ENCODE results near the gene CDC42BPB. TPM values are rescaled to one million over a fixed set of nuclear protein-coding genes. Genes with fewer than 3 reads are reported as not detected.

CDC42BPB gene
- polyA plus RNA-seq, 1 of the 3 experiments (the other 2 are of a cell fraction): 61.6 TPM

- POLR2A ChIA-PET: no interaction called here
- CTCF ChIA-PET: interaction anchor here (0.9 kb wide), 1 partner anchor 13 kb away, joined by 3 read pairs; no protein-coding TSS in a partner anchor
- H3K36me3 ChIP-seq (replicated peaks in 1 of 2; ENCODE audit: control insufficient read depth in 1 of 2, insufficient read depth in 2 of 2, low read length in 1 of 2): peaks cover 29 to 88% of the 10 kb centered on the region in 2 experiments
Measured at GRCh38 chr14:102944448-102945330, 112.7 kb downstream of the CDC42BPB start.

DNA sequence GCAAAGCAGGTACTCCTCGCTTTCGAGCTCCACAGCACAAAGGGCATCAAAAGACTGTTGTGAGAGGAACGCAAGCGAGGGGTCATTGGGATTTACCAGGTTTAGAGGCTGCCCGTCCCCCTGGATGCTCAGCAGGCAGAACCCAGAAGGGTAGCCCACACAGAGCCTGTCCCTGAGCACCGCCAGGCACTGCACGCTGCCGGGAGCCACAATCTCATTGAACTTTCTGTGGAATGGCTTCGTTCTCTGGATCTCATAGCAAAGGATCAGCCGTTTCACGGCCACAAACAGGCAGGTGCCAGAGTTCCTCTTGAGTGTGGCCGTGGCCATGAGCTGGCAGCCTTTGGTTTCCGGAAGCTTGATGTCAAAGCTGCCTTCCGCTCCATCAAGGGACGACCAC is 113.4 kb downstream of the CDC42BPB start:
- H3K4me2 ChIP-seq: no peak overlapping the region
- H3K27ac ChIP-seq (ENCODE audit: low read depth in 2 of 2, low read length in 1 of 2): no peak overlapping the region
- ChIA-PET CTCF (no interaction called here), POLR2A (no interaction called here)
- H3K79me2 ChIP-seq (ENCODE audit: insufficient read depth): no peaks in the 10 kb centered on the region
- peaks cover 0 to 4% of the 10 kb centered on the region in 2 experiments; a peak in 1 of 4 replicates for H3K4me1 ChIP-seq (ENCODE audit: control insufficient read depth in 1 of 2, insufficient read depth in 2 of 2, low read depth in 1 of 2, low read length in 1 of 2)
- no peak overlapping the region for H3K4me3 ChIP-seq (ENCODE audit: low read depth in 2 of 2, low read length in 1 of 2)
- no peak overlapping the region for H3K9ac ChIP-seq
- H3K9me3 ChIP-seq: no peaks in the 10 kb centered on the region
- H2AFZ ChIP-seq (ENCODE audit: low read depth): no peak overlapping the region
- H3K36me3 ChIP-seq (replicated peaks in 1 of 2; ENCODE audit: control insufficient read depth in 1 of 2, insufficient read depth in 2 of 2, low read length in 1 of 2): peaks cover 24 to 87% of the 10 kb centered on the region in 2 experiments
- no peaks in the 10 kb centered on the region for H4K20me1 ChIP-seq (ENCODE audit: insufficient read depth)
- TF ChIP-seq, protein P1, sequence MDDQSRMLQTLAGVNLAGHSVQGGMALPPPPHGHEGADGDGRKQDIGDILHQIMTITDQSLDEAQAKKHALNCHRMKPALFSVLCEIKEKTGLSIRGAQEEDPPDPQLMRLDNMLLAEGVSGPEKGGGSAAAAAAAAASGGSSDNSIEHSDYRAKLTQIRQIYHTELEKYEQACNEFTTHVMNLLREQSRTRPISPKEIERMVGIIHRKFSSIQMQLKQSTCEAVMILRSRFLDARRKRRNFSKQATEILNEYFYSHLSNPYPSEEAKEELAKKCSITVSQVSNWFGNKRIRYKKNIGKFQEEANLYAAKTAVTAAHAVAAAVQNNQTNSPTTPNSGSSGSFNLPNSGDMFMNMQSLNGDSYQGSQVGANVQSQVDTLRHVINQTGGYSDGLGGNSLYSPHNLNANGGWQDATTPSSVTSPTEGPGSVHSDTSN (IDR thresholded peaks at IDR 0.05): no peak
- TF ChIP-seq SMC3 (IDR thresholded peaks at IDR 0.05; ENCODE audit: low read depth, low read length): no peak
- TF ChIP-seq, protein P2, sequence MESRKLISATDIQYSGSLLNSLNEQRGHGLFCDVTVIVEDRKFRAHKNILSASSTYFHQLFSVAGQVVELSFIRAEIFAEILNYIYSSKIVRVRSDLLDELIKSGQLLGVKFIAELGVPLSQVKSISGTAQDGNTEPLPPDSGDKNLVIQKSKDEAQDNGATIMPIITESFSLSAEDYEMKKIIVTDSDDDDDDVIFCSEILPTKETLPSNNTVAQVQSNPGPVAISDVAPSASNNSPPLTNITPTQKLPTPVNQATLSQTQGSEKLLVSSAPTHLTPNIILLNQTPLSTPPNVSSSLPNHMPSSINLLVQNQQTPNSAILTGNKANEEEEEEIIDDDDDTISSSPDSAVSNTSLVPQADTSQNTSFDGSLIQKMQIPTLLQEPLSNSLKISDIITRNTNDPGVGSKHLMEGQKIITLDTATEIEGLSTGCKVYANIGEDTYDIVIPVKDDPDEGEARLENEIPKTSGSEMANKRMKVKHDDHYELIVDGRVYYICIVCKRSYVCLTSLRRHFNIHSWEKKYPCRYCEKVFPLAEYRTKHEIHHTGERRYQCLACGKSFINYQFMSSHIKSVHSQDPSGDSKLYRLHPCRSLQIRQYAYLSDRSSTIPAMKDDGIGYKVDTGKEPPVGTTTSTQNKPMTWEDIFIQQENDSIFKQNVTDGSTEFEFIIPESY (IDR thresholded peaks at IDR 0.05; ENCODE audit: borderline replicate concordance, low read depth): no peak
- TF ChIP-seq GABPA (IDR thresholded peaks at IDR 0.05; ENCODE audit: low read depth): no peak
- no peak for DNase-seq
- H3K27me3 ChIP-seq (ENCODE audit: insufficient read depth): no peaks in the 10 kb centered on the region
- WGBS (ENCODE audit: low lambda C conversion rate): 100% methylated on average over 6 of the region's 15 CpGs
- H3K9me2 ChIP-seq: no peaks in the 10 kb centered on the region
- H3F3A ChIP-seq (replicated peaks; ENCODE audit: insufficient read depth): no peaks in the 10 kb centered on the region

More at GRCh38 chr14:102944448-102945330, 112.7 kb downstream of the CDC42BPB start:
- H2AFZ ChIP-seq (ENCODE audit: low read depth): no peak overlapping the region
- no peaks in the 10 kb centered on the region for H3K9me2 ChIP-seq
- H3K4me1 ChIP-seq (ENCODE audit: control insufficient read depth in 1 of 2, insufficient read depth in 2 of 2, low read depth in 1 of 2, low read length in 1 of 2): peaks cover 0 to 4% of the 10 kb centered on the region in 2 experiments; a peak in 1 of 4 replicates
- H3F3A ChIP-seq (replicated peaks; ENCODE audit: insufficient read depth): no peaks in the 10 kb centered on the region
- H3K9ac ChIP-seq: no peak overlapping the region
- no peak overlapping the region for H3K4me2 ChIP-seq
- 94% methylated on average over 24 of the region's 36 CpGs for WGBS (ENCODE audit: low lambda C conversion rate)
- H3K79me2 ChIP-seq (ENCODE audit: insufficient read depth): no peaks in the 10 kb centered on the region
- no peaks in the 10 kb centered on the region for H3K9me3 ChIP-seq
- no peaks in the 10 kb centered on the region for H3K27me3 ChIP-seq (ENCODE audit: insufficient read depth)
- TF ChIP-seq RAD21 (IDR thresholded peaks at IDR 0.05; ENCODE audit: low read length) (no peak), RFX5 (IDR thresholded peaks at IDR 0.05; ENCODE audit: low read length) (no peak), REST (IDR thresholded peaks at IDR 0.05; ENCODE audit: low read depth, low read length) (no peak), NRF1 (IDR thresholded peaks at IDR 0.05; ENCODE audit: low read depth, low read length) (no peak), RCOR1 (IDR thresholded peaks at IDR 0.05; ENCODE audit: low read length) (no peak)
- TF ChIP-seq, protein P3, sequence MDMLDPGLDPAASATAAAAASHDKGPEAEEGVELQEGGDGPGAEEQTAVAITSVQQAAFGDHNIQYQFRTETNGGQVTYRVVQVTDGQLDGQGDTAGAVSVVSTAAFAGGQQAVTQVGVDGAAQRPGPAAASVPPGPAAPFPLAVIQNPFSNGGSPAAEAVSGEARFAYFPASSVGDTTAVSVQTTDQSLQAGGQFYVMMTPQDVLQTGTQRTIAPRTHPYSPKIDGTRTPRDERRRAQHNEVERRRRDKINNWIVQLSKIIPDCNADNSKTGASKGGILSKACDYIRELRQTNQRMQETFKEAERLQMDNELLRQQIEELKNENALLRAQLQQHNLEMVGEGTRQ (IDR thresholded peaks at IDR 0.05; ENCODE audit: borderline replicate concordance, low read depth, low read length): no peak
- no peak overlapping the region for H3K27ac ChIP-seq (ENCODE audit: low read depth in 2 of 2, low read length in 1 of 2)
- no peaks in the 10 kb centered on the region for H4K20me1 ChIP-seq (ENCODE audit: insufficient read depth)
- no peak overlapping the region for H3K4me3 ChIP-seq (ENCODE audit: low read depth in 2 of 2, low read length in 1 of 2)
- DNase-seq: no peak
